Left lung (tissue), 10 donors: ENCODE measurements around the gene MYH4. TPM values are rescaled to one million over a fixed set of nuclear protein-coding genes. Genes with fewer than 3 reads are reported as not detected.

Experiments
- ATAC-seq: fragments of 200-7000 bp; cut with Tn5 transposase; one replicate; pipeline ENCODE4 v1.9.1; 2020; ENCODE audit warnings: moderate library complexity
- DNase-seq, 4 donors: peaks; one replicate each; pipeline ENCODE4 v3.0.0-alpha.2; 2013 to 2020
- H3K27ac ChIP-seq, 2 donors: fragments of 200-600 bp; sonication (generic) in 1 of 2; one replicate each; pipeline versions ENCODE4 v1.5.0 to v1.8.0; 2020 to 2021
- H3K27me3 ChIP-seq, 2 donors: fragments of 200-600 bp; sonication (generic) in 1 of 2; one replicate each; pipeline versions ENCODE4 v1.5.0 to v1.8.0; 2020 to 2021
- H3K36me3 ChIP-seq, 2 donors: fragments of 200-600 bp; sonication (generic) in 1 of 2; one replicate each; pipeline versions ENCODE4 v1.5.0 to v1.8.0; 2020 to 2021
- H3K4me1 ChIP-seq, 2 donors: fragments of 200-600 bp; one replicate each; pipeline ENCODE4 v1.8.0; 2021
- H3K4me3 ChIP-seq, 2 donors: fragments of 200-600 bp; sonication (generic) in 1 of 2; one replicate each; pipeline versions ENCODE4 v1.5.0 to v1.8.0; 2020 to 2021; ENCODE audit warnings: mild to moderate bottlenecking in 1 of 2
- H3K9me3 ChIP-seq, 2 donors: fragments of 200-600 bp; sonication (generic) in 1 of 2; one replicate each; pipeline versions ENCODE4 v1.5.0 to v1.8.0; 2020 to 2021
- intact Hi-C, 2 donors: fragments of 100-400 bp; cut with DNase I; formaldehyde crosslinking; loops; one replicate each; pipeline versions ENCODE4 v1.11.2 to v1.14.2; 2022
- polyA plus RNA-seq, 6 donors: library from polyadenylated mRNA; unstranded; fragments of 120-200 nt; gene quantifications; one replicate each; pipeline ENCODE4 v1.2.1, GENCODE V29; 2013; ENCODE audit not compliant: insufficient read length in 6 of 6
- total RNA-seq, 2 donors: library from RNA; stranded (reverse); fragmentation: NEBNext Ultra II Directional; extraction: Animal tissue kit (Norgen Biotek cat#: 25700); gene quantifications; one replicate each; pipeline ENCODE4 v1.2.1, GENCODE V29; 2021
- TF ChIP-seq, protein P1 (sequence below), 2 donors: fragments of 200-600 bp; sonication (generic) in 1 of 2; IDR thresholded peaks; one replicate each; pipeline versions ENCODE4 v1.5.0 to v1.8.0; 2021; ENCODE audit warnings: antibody characterized with exemption in 2 of 2
- donor health status: DM: no; HTN: yes; CAD: no.
- donor health status: DM: no; HTN: no; CAD: no.

The MYH4 gene
- total and polyA plus RNA-seq, 8 donors = not detected

DNA sequence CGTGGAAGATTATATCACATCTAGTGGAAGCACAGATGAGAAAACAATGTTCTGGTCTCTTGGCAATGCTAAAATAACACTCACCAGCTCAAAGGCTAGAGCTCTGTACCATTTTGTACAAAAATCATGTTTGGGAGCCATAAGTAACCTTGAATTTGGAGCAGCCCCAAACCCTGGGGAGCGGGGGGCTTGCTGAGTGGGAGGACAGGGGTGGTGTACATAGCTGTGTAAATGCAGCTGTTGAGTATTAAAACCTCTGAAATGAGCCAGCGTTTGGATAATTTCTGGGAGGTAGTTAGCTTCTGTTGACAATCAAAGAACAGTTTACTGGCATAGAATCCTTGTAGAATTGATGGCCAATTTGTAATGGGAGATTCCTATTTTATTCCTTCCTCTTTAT lies 51.9 kb downstream of the MYH4 start:
- intact Hi-C loops = no loop called here

DNA sequence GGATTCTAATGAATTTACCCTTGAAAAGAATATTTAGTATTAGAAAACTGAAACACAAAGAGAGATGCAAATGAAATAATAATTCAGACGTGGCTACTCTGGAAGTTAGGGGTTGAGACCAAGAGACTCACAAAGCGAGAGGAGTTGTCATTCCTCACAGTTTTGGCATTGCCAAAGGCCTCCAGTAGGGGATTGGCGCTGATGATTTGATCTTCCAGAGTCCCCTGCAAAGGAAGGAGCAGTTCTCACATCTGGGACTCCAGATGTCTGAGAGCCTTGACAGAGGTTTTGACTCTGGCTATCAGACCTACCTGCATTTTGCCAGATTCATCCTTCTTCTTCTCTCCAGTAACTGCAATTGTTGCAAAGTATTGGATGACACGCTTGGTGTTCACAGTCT lies 54.2 kb downstream of the MYH4 start:
- ATAC-seq = no peak
- Histone ChIP-seq H3K9me3 (no peaks in the 10 kb centered on the region), H3K36me3 (no peaks in the 10 kb centered on the region), H3K27ac (no peak overlapping the region), H3K4me3 (no peak overlapping the region), H3K4me1 (no peaks in the 10 kb centered on the region), H3K27me3 (no peaks in the 10 kb centered on the region)
- intact Hi-C loops = no loop called here
- TF ChIP-seq, protein P1, sequence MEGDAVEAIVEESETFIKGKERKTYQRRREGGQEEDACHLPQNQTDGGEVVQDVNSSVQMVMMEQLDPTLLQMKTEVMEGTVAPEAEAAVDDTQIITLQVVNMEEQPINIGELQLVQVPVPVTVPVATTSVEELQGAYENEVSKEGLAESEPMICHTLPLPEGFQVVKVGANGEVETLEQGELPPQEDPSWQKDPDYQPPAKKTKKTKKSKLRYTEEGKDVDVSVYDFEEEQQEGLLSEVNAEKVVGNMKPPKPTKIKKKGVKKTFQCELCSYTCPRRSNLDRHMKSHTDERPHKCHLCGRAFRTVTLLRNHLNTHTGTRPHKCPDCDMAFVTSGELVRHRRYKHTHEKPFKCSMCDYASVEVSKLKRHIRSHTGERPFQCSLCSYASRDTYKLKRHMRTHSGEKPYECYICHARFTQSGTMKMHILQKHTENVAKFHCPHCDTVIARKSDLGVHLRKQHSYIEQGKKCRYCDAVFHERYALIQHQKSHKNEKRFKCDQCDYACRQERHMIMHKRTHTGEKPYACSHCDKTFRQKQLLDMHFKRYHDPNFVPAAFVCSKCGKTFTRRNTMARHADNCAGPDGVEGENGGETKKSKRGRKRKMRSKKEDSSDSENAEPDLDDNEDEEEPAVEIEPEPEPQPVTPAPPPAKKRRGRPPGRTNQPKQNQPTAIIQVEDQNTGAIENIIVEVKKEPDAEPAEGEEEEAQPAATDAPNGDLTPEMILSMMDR (IDR thresholded peaks at IDR 0.05) = no peak
- DNase-seq = no peak

More for the DNA sequence above, 51.9 kb downstream of the MYH4 start:
- DNase-seq (no peak), ATAC-seq (no peak)
- H3K36me3 ChIP-seq = no peaks in the 10 kb centered on the region
- H3K27ac ChIP-seq = no peak overlapping the region
- no peaks in the 10 kb centered on the region for H3K9me3 ChIP-seq
- H3K27me3 ChIP-seq = no peaks in the 10 kb centered on the region
- TF ChIP-seq, protein P1 (IDR thresholded peaks at IDR 0.05) = no peak
- no peaks in the 10 kb centered on the region for H3K4me1 ChIP-seq
- no peak overlapping the region for H3K4me3 ChIP-seq

DNA sequence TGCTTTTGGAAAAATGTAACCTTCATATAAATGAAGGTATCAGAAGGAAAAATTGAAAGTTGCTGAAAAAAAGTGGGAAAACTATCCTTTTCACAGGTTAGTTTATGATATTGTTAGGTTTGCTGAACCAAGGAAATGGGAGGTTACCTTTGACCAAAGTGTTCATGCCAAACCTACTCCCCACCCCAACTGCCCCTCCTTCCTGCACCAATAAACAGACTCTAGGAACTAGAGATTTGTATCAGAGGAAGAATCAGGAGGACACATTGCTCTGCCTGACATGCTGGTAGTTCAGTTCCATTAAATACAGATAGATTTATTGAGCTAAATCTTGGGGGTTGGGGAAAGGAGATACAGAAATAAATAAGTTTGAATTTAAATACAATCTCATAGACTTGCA lies 65.8 kb downstream of the MYH4 start:
- ATAC-seq = no peak
- H3K36me3 ChIP-seq = no peaks in the 10 kb centered on the region
- TF ChIP-seq, protein P1 (IDR thresholded peaks at IDR 0.05) = no peak
- DNase-seq = no peak
- no peaks in the 10 kb centered on the region for H3K27me3 ChIP-seq
- H3K9me3 ChIP-seq = no peaks in the 10 kb centered on the region
- no peaks in the 10 kb centered on the region for H3K4me1 ChIP-seq
- intact Hi-C loops = no loop called here
- H3K27ac ChIP-seq = no peak overlapping the region
- no peak overlapping the region for H3K4me3 ChIP-seq

DNA sequence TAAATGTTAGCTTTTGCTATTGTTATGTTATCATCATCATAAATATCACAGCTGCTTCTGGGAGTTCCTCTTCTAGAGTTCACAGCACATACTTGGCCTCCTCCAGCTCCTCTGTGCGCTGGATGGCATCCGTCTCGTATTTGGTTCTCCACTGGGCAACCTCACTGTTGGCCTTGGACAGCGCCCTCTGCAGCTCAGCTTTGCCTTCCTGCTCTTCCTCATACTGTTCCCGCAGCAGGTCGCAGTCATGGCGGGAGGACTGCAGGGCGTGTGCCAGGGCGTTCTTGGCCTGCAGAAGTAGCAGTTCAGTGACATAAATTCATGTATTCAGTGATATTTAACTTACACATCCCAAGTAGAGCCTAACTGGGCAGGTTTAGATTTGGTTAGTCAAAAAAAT lies 71.0 kb downstream of the MYH4 start:
- TF ChIP-seq, protein P1 (IDR thresholded peaks at IDR 0.05) = no peak
- intact Hi-C loops = no loop called here
- H3K9me3 ChIP-seq = no peaks in the 10 kb centered on the region
- H3K4me3 ChIP-seq = no peak overlapping the region
- H3K36me3 ChIP-seq = no peaks in the 10 kb centered on the region
- no peaks in the 10 kb centered on the region for H3K27me3 ChIP-seq
- H3K27ac ChIP-seq = no peak overlapping the region
- H3K4me1 ChIP-seq = no peaks in the 10 kb centered on the region
- ATAC-seq = no peak
- no peak for DNase-seq

DNA sequence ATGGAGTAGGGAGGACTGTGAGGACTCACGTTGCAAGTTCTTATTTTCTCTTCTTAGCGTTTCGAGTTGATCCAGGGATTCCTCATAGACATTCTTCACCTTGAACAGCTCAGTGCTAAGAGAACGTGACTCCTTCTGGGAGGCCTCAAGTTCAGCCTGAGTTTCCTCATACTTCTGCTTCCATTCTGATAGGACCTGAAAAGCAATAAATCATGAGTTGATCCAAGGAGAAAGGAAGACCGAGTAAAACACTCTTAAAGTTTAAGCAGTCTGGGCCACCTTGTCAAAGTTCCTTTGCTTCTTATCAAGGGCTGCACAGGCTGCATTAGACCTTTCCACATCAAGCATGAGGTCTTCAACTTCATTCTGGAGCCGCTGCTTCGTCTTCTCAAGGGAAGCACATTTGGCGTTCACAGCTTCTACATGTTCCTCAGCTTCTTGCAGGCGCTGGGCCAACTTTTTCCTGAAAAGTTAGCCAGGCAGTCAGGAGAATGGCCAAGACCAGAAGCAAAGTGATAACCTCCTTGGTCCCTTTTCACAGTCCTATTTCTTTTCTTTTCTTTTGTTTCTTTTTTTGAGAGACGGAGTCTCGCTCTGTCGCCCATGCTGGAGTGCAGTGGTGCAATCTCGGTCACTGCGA lies 72.7 kb downstream of the MYH4 start:
- TF ChIP-seq, protein P1 (IDR thresholded peaks at IDR 0.05) = no peak
- H3K9me3 ChIP-seq = no peaks in the 10 kb centered on the region
- H3K27ac ChIP-seq = no peak overlapping the region
- peaks cover 0 to 7% of the 10 kb centered on the region in 2 donors for H3K27me3 ChIP-seq
- intact Hi-C loops = no loop called here
- no peaks in the 10 kb centered on the region for H3K4me1 ChIP-seq
- no peaks in the 10 kb centered on the region for H3K36me3 ChIP-seq
- ATAC-seq (no peak), DNase-seq (no peak)
- no peak overlapping the region for H3K4me3 ChIP-seq
